ENCODE results near the gene SUCNR1.
"Not testable (repeated sequence)": the region's sequence is repeated elsewhere in the genome, so short reads cannot be mapped to it uniquely, and the experiment has no call there.

SUCNR1 gene

DNA sequence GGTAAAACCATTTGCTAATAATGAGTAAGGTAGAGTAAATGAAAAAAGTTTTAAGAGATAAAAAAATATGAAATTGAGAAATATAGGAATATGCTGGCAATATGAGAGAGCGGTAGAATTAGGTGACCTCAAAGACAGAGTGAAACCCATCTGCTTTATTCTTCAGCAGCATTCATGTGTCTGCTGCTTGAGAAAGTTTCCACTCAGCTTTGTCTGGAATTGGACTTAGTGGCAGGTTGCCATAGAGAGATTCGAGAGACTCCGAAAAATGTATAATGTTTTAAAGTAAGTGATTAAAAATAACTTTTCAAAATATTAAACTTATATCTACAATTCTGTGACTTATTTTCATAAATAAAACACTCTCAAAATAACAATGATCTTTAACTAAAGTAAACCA lies 5.0 kb downstream of the SUCNR1 start:
- no peak for TF ChIP-seq POLR2AphosphoS5 (IDR thresholded peaks at IDR 0.05; ENCODE audit: borderline replicate concordance, low read depth, low read length)
- no peak for TF ChIP-seq EZH2 (IDR thresholded peaks at IDR 0.05)
- no peak for TF ChIP-seq FOXP2 (optimal IDR thresholded peaks at IDR 0.05; ENCODE audit: control extremely low read depth, extremely low read length, insufficient read depth)
- H3K9me3 ChIP-seq (ENCODE audit: low read depth, low read length) = no peaks in the 10 kb centered on the region
- H3K4me3 ChIP-seq = no peak overlapping the region
- no peaks in the 10 kb centered on the region for H3K36me3 ChIP-seq (ENCODE audit: insufficient read depth, low read length)
- H3K27ac ChIP-seq = no peak overlapping the region
- no peak overlapping the region for H3K9ac ChIP-seq (ENCODE audit: insufficient read length)
- no peak for DNase-seq (ENCODE audit: low read depth, low spot score)

DNA sequence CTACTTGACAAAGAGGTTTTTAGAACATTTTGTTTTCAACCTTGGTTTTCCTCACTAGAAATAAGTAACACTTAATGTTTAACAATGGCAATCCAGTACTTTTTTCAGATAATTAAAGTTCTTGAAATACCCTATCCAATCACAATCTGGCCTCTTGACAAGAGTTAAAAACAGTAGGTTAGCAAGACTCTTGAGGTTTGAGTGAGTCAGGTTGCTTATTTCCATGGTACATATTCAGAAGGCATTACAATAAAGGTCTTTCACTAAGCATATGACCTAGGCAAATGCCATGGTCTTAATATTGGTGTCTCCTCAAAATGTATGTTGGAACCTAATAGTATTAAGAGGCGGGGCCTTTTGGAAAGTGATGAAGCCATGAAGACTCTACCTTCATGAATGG lies 5.6 kb downstream of the SUCNR1 start:
- TF ChIP-seq FOXP2 (optimal IDR thresholded peaks at IDR 0.05; ENCODE audit: control extremely low read depth, extremely low read length, insufficient read depth) (no peak), POLR2AphosphoS5 (IDR thresholded peaks at IDR 0.05; ENCODE audit: borderline replicate concordance, low read depth, low read length) (no peak), EZH2 (IDR thresholded peaks at IDR 0.05) (no peak)
- 0 out of 2 replicates have a peak, but pooled peaks cover under 1% of the 10 kb centered on the region for H3K9me3 ChIP-seq (ENCODE audit: low read depth, low read length)
- no peak overlapping the region for H3K27ac ChIP-seq
- H3K9ac ChIP-seq (ENCODE audit: insufficient read length) = no peak overlapping the region
- H3K4me3 ChIP-seq = no peak overlapping the region
- no peaks in the 10 kb centered on the region for H3K36me3 ChIP-seq (ENCODE audit: insufficient read depth, low read length)
- DNase-seq (ENCODE audit: low read depth, low spot score) = no peak

DNA sequence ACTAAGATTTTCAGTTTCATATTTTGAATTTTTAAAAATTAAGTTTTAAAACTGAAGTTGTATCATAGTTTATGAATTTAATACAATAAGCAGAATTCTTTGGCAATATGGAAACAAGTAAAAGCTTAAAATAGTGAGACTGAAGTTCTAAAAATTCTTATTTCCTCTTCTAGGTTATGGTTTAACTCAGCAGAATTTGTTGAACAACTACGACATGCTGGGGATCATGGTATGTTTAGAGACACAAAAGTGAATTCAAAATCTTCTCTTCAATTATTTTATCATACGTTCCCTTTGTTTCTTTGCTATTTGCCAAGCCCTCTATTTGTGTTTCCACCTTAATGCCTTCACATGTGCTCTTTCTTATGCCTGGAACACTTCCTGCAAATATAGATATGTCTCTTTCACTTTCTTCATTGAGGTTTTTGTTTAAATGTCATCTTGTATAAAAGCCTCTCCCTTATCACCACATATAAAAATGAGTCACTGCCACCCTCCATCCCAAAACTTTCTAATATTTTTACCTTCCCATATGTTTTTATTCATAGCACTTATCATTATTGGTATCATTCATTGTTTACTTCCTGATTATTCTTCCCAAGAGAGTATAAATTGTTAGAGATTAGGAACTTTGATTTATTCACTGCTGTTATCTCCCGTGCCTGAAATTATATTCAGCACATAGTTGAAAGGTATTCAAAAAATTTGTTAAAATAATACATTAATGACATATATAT lies 6.4 kb downstream of the SUCNR1 start:
- DNase-seq (ENCODE audit: low read depth, low spot score) = no peak
- Histone ChIP-seq H3K9me3 (ENCODE audit: low read depth, low read length) (peaks cover 3% of the 10 kb centered on the region; the same call in 1 of the 2 replicates), H3K4me3 (peak overlapping the region; percentile 23; the same call in 1 of the 2 replicates), H3K27ac (peak overlapping the region; percentile 52), H3K9ac (ENCODE audit: insufficient read length) (no peak overlapping the region), H3K36me3 (ENCODE audit: insufficient read depth, low read length) (no peaks in the 10 kb centered on the region)
- no peak for TF ChIP-seq EZH2 (IDR thresholded peaks at IDR 0.05)
- TF ChIP-seq POLR2AphosphoS5 (IDR thresholded peaks at IDR 0.05; ENCODE audit: borderline replicate concordance, low read depth, low read length) = no peak
- TF ChIP-seq FOXP2 (optimal IDR thresholded peaks at IDR 0.05; ENCODE audit: control extremely low read depth, extremely low read length, insufficient read depth) = no peak

DNA sequence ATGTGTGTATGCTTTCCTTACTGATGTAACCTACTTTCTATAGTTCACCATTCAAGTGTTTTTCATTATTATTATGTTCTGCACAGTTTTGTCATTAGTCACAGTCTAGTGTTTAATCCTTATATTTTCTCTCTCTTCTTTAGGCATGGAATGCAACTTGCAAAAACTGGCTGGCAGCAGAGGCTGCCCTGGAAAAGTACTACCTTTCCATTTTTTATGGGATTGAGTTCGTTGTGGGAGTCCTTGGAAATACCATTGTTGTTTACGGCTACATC lies 6.9 kb downstream of the SUCNR1 start:
- Histone ChIP-seq H3K4me3 (no peak overlapping the region), H3K9ac (ENCODE audit: insufficient read length) (no peak overlapping the region), H3K27ac (no peak overlapping the region; the same call in 1 of the 2 replicates), H3K9me3 (ENCODE audit: low read depth, low read length) (peaks cover 3% of the 10 kb centered on the region; the same call in 1 of the 2 replicates), H3K36me3 (ENCODE audit: insufficient read depth, low read length) (no peaks in the 10 kb centered on the region)
- no peak for DNase-seq (ENCODE audit: low read depth, low spot score)
- no peak for TF ChIP-seq POLR2AphosphoS5 (IDR thresholded peaks at IDR 0.05; ENCODE audit: borderline replicate concordance, low read depth, low read length)
- TF ChIP-seq EZH2 (IDR thresholded peaks at IDR 0.05) = no peak
- TF ChIP-seq FOXP2 (optimal IDR thresholded peaks at IDR 0.05; ENCODE audit: control extremely low read depth, extremely low read length, insufficient read depth) = no peak

DNA sequence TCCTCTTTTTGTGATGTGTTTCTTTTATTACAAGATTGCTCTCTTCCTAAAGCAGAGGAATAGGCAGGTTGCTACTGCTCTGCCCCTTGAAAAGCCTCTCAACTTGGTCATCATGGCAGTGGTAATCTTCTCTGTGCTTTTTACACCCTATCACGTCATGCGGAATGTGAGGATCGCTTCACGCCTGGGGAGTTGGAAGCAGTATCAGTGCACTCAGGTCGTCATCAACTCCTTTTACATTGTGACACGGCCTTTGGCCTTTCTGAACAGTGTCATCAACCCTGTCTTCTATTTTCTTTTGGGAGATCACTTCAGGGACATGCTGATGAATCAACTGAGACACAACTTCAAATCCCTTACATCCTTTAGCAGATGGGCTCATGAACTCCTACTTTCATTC lies 7.7 kb downstream of the SUCNR1 start:
- Histone ChIP-seq H3K27ac (no peak overlapping the region), H3K9me3 (ENCODE audit: low read depth, low read length) (peaks cover 3% of the 10 kb centered on the region; the same call in 1 of the 2 replicates), H3K4me3 (no peak overlapping the region), H3K36me3 (ENCODE audit: insufficient read depth, low read length) (no peaks in the 10 kb centered on the region), H3K9ac (ENCODE audit: insufficient read length) (no peak overlapping the region)
- no peak for TF ChIP-seq EZH2 (IDR thresholded peaks at IDR 0.05)
- no peak for TF ChIP-seq POLR2AphosphoS5 (IDR thresholded peaks at IDR 0.05; ENCODE audit: borderline replicate concordance, low read depth, low read length)
- no peak for TF ChIP-seq FOXP2 (optimal IDR thresholded peaks at IDR 0.05; ENCODE audit: control extremely low read depth, extremely low read length, insufficient read depth)
- DNase-seq (ENCODE audit: low read depth, low spot score) = no peak

DNA sequence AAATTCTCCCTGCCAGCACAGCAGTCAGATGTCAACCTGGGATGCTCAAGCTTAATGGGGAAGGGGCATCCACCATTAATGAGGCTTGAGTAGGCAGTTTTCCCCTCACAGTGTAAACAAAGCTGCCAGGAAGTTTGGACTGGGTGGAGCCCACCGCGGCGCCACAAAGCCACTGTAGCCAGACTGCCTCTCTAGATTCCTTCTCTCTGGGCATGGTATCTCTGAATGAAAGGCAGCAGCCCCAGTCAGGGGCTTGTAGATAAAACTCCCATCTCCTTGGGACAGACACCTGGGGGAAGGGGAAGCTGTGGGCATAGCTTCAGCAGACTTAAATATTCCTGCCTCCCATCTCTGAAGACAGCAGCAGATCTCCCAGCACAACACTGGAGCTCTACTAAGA lies 12.0 kb downstream of the SUCNR1 start:
- not testable (repeated sequence) for H3K36me3 ChIP-seq (ENCODE audit: insufficient read depth, low read length); H3K9ac ChIP-seq (ENCODE audit: insufficient read length); H3K9me3 ChIP-seq (ENCODE audit: low read depth, low read length); H3K4me3 ChIP-seq; H3K27ac ChIP-seq; DNase-seq (ENCODE audit: low read depth, low spot score)

DNA sequence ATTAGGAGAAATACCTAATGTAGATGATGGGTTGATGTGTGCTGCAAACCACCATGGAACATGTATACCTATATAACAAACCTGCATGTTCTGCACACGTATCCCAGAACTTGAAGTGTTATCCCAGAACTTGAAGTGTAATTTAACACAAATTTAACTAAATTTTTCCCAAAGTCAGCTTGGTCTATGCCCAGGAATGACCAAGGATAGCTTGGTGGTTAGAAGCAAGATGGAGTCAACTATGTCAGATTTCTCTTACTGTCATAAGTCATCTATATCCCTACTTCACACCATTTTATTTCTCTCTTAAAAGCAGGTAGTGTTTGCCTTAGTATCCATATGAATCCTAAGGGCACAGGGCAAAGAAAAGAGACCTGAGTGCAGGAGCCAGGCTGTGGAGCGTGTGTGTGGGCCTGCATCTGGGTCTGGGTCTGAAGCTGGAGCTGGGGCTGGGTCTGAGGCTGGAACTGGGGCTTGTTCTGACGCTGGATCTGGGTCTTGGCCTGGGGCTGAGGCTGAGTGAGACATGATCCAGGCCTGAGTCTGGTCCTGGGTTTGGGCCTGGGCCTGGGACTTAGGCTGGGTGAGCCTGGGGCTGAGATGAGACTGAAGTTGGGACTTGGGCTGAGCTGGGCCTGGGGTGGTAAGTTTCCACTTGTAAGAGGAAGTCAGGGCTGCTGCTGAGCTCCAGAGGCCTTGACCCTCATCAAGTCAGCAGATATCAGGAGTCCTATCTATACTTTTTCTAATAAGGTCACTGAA lies 14.2 kb downstream of the SUCNR1 start:
- not testable (repeated sequence) for H3K9me3 ChIP-seq (ENCODE audit: low read depth, low read length); H3K9ac ChIP-seq (ENCODE audit: insufficient read length); H3K4me3 ChIP-seq; DNase-seq (ENCODE audit: low read depth, low spot score); H3K36me3 ChIP-seq (ENCODE audit: insufficient read depth, low read length); H3K27ac ChIP-seq

DNA sequence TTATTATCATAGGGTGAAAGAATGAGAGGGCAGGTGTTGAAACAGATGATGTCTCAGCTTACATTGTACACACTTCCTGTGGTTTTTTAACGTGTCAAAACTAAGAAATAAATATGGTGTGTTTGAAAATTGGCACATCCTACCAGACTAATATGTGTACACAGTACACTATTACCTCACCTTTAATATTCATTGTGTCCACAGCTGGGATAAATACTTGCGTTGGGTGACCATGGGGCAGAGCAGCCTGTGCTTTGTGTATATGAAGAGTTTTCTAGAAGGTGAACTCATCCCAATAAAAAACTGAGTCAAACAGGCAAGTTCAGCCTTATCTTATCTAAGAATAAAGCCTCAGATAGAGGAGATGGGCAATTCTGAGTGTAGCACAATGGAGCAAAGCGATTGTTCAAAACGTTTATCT lies 17.3 kb downstream of the SUCNR1 start:
- DNase-seq (ENCODE audit: low read depth, low spot score) = no peak
- H3K36me3 ChIP-seq (ENCODE audit: insufficient read depth, low read length) = no peaks in the 10 kb centered on the region
- H3K27ac ChIP-seq = no peak overlapping the region

DNA sequence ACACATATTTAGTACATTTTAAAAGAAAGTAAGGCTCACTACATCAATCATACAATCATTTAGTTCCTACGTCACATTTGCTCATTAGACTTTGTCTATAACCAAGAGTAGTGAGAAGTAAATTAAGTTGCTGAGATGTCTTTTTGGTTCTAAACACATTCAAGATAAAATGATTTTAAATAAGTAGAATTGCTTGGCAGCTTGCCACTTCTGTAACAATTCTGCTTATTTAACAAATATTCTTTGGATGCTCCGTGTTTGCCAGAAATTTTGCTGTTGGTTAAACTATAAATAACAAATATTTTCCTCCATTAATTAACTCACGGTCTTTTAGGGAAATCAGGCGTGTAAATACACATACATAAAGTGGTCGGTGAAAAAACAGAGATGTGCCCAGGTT lies 18.3 kb downstream of the SUCNR1 start:
- Histone ChIP-seq H3K9ac (ENCODE audit: insufficient read length) (no peak overlapping the region), H3K4me3 (peak overlapping the region; percentile 24), H3K9me3 (ENCODE audit: low read depth, low read length) (no peaks in the 10 kb centered on the region), H3K27ac (no peak overlapping the region), H3K36me3 (ENCODE audit: insufficient read depth, low read length) (no peaks in the 10 kb centered on the region)
- TF ChIP-seq POLR2AphosphoS5 (IDR thresholded peaks at IDR 0.05; ENCODE audit: borderline replicate concordance, low read depth, low read length) (no peak), FOXP2 (optimal IDR thresholded peaks at IDR 0.05; ENCODE audit: control extremely low read depth, extremely low read length, insufficient read depth) (no peak), EZH2 (IDR thresholded peaks at IDR 0.05) (no peak)
- DNase-seq (ENCODE audit: low read depth, low spot score) = no peak

More for the DNA sequence above, 17.3 kb downstream of the SUCNR1 start:
- TF ChIP-seq EZH2 (IDR thresholded peaks at IDR 0.05) (no peak), POLR2AphosphoS5 (IDR thresholded peaks at IDR 0.05; ENCODE audit: borderline replicate concordance, low read depth, low read length) (no peak), FOXP2 (optimal IDR thresholded peaks at IDR 0.05; ENCODE audit: control extremely low read depth, extremely low read length, insufficient read depth) (no peak)
- Histone ChIP-seq H3K9me3 (ENCODE audit: low read depth, low read length) (no peaks in the 10 kb centered on the region), H3K9ac (ENCODE audit: insufficient read length) (no peak overlapping the region), H3K4me3 (no peak overlapping the region)
